LNCAP (cell line): Measurements from ENCODE around the gene ZNF789.

Experiments
- CTCF ChIP-seq: fragments of 450-650 bp; IDR thresholded peaks from 2 replicates; pipeline ENCODE4 v1.5.1; 2017; ENCODE audit warnings: mild to moderate bottlenecking

ZNF789 gene

DNA sequence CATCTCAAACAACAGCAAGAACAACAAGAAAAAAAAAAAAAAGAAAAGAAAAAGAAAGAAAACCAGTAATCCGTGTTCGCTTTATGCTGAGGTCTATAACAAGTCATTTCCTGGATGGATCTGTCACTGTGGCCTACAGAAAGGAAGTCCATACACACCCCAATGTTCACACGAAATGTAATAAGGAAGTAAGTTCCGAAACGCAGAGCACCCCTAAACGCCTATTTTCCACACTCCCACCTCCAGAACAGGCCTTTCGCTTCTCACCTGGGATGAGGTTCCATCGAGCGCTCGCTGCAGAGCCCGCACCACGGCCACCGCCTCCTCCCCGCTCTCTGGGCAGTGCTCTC is 26.7 kb downstream of the ZNF789 start:
- no peak for TF ChIP-seq CTCF

DNA sequence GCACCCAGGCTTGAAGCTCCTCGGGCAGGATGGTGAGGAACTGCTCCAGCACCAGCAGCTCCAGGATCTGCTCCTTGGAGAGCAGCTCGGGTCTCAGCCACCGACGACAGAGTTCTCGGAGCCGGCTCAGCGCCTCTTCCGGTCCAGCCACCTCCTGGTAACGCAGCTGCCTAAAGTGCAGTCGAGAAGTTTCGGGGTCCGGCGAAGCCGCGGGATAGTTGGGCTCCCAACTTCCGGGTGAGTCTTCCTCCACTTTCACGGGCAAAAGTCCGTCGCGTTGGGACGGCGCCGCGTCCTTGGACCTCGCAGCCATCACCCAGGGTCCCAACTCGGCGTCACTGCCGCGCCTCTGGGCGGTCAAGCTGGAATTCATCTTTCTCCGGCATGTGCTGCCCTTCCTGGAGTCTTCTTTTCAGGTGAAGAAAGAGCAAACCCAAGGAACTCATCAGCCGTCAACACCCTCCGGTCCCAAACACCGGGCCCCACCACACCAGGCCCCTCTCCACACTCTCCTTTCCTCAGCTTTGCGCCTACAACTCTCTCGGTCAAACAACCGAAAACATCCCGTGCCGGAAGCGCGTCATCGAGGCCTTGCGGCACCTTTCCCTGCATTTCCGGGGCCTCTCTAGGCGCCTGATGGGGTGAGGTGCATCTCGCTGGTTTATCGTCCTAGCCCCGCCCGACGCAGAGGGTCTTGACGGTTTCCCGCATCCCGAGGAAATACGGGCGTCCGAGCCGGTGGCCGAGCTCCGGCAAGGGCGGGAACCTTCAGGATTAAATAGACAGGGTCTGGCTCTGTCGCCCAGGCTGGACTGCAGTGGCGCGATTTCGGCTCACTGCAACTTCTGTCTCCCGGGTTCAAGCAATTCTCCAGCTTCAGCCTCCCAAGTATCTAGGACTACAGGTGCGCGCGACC is 27.3 kb downstream of the ZNF789 start, which contains the start of gene ZNF394:
TSS of gene ZNF394 (minus strand) at position 561 of the 916 bp plus-strand sequence. CDS start at position 373, 188 bp downstream.
- no peak for TF ChIP-seq CTCF

DNA sequence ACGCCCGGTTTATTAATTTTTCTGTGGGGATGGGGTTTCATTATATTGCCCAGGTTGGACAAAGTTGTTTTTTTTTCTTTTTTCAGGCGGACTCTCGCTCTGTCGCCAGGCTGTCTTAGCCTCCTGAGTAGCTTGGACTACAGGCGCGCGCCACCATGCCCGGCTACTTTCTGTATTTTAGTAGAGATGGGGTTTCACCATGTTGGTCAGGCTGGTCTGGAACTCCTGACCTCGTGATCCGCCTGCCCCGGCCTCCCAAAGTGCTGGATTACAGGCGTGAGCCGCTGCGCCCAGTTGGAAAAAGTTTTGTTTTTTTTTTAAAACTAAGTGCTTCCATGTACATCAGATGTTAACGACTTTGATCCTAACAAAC is 27.9 kb downstream of the ZNF789 start:
- TF ChIP-seq CTCF: no peak

GRCh38 chr7:99504281-99504602 is 31.6 kb downstream of the ZNF789 start:
- TF ChIP-seq CTCF: no peak

GRCh38 chr7:99504603-99505323 is 32.1 kb downstream of the ZNF789 start, which contains the start of gene ZKSCAN5:
Gene ZKSCAN5, plus strand, starts transcription at chr7:99504662. Its CDS starts 1,383 bp downstream, at chr7:99506045.
- no peak for TF ChIP-seq CTCF

- TF ChIP-seq CTCF: no peak
Observed at GRCh38 chr7:99505324-99505662, 32.6 kb downstream of the ZNF789 start.

DNA sequence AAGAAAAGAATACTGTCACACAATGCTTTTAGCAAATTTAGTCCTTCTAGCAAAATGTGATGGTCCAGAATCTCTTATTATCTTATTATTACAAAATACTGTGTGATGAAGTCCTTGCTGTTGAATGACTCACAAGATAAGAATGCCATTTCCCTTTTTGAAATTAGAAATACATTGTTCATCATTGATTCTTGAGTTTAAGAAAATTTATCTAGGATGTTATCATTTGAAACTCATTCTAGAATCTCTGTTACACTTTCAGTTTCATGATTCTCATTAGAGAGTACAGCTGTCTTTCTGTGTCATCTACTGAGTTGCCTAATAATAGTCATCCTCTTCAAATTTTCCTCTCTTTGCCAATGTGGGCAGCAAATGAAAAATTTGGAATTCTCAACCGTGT is 41.4 kb downstream of the ZNF789 start:
- TF ChIP-seq CTCF: no peak
